Measurements from ENCODE around the gene CIB4.

DNA sequence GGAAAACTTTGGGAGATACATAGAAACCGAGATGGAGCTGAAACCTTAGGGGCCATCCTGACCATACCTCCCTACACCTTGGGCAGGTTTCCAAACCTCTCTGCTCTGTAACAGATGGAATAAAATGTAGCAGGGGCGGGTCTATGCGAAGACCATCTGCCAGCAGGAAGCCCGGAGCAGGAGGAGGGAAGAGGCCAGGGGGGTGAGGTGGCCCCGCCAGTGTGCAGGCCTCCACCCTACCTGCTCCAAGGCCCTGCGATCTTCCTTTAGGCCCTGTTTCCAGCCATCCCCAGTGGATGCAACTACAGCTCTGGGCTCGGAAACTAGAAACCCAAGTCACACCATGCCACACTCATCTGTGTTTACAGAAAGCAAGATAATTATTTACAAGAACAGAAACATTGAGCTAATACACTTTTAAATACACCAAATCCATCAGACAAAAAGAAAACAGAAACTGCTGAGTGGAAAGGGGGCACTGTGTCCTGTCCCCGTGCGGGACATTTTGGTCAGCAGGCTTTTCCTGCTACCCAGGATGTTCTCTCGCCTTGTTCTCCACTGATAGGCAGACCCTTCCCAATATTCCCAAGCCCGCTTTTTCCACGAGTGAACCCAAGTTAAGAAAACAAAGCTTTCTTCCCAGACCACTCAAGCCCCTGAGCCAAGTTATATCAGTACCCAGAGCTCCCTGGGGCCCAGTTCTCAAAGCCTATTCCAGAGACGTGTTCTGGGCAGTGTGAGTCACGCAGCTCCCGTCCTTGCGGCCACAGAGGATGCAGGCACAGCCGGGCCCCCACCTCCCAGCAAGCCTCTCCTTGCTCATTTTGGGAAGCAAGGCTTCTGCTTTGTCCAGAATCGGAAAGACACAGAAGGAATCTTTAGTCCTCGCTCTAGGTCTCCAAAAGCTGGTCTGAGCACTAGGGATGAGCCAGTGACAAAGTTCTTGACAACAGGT, 17.3 kb downstream of the CIB4 start:
- TF ChIP-seq, protein P1, sequence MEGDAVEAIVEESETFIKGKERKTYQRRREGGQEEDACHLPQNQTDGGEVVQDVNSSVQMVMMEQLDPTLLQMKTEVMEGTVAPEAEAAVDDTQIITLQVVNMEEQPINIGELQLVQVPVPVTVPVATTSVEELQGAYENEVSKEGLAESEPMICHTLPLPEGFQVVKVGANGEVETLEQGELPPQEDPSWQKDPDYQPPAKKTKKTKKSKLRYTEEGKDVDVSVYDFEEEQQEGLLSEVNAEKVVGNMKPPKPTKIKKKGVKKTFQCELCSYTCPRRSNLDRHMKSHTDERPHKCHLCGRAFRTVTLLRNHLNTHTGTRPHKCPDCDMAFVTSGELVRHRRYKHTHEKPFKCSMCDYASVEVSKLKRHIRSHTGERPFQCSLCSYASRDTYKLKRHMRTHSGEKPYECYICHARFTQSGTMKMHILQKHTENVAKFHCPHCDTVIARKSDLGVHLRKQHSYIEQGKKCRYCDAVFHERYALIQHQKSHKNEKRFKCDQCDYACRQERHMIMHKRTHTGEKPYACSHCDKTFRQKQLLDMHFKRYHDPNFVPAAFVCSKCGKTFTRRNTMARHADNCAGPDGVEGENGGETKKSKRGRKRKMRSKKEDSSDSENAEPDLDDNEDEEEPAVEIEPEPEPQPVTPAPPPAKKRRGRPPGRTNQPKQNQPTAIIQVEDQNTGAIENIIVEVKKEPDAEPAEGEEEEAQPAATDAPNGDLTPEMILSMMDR (conservative IDR thresholded peaks at IDR 0.05; ENCODE audit: low read depth, low read length) = no peak
- TF ChIP-seq MAFK (IDR thresholded peaks at IDR 0.05; ENCODE audit: low read depth, low read length) (no peak), RFX5 (IDR thresholded peaks at IDR 0.05; ENCODE audit: low read depth, low read length) (no peak), POLR2A (IDR thresholded peaks at IDR 0.05; ENCODE audit: low read depth, low read length) (no peak), FOS (IDR thresholded peaks at IDR 0.05; ENCODE audit: low read depth, low read length) (no peak), USF2 (IDR thresholded peaks at IDR 0.05; ENCODE audit: low read depth, low read length) (no peak), MXI1 (IDR thresholded peaks at IDR 0.05; ENCODE audit: borderline replicate concordance, low read depth, low read length) (no peak)

Data from IMR-90 (cell line).